GM23248 (cell line): ENCODE results near the gene MACF1.

Experiments
- EZH2 ChIP-seq: fragments of 200-600 bp; sonication (generic); IDR thresholded peaks from 2 replicates; pipeline ENCODE4 v1.6.1; 2018; ENCODE audit warnings: antibody characterized with exemption, mild to moderate bottlenecking; ENCODE audit not compliant: insufficient read depth, poor library complexity, severe bottlenecking
- EZH2phosphoT487 ChIP-seq: fragments of 200-600 bp; sonication (generic); IDR thresholded peaks from 2 replicates; pipeline ENCODE4 v1.6.1; 2018; ENCODE audit warnings: antibody characterized with exemption, moderate library complexity, mild to moderate bottlenecking, low read depth; ENCODE audit not compliant: insufficient read depth

DNA sequence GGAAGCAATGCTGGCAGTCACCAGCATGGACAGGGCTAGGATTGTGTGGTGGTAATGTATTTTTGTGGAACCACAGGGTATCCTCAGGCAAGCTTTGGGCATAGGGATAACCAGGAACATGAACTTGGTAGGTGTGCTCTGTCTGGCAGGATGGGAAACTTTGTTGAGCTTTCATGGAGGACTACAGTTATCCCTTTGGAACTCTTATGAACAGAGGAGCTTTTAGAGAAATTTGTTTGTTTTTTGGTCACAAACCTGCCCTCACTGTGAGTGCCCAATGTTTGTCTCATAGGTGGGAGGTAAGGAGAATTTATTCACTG lies 54.4 kb downstream of the MACF1 start:
- TF ChIP-seq EZH2: no peak
- TF ChIP-seq EZH2phosphoT487: no peak
